K562 (cell line): Measurements from ENCODE around the gene PXDC1. TPM values are rescaled to one million over a fixed set of nuclear protein-coding genes. Genes with fewer than 3 reads are reported as not detected.

ENCODE experiments used
- CC2D1A ChIP-seq: fragments of 450-650 bp; IDR thresholded peaks from 2 replicates; pipeline ENCODE4 v1.6.1; 2017; ENCODE audit warnings: mild to moderate bottlenecking
- ETV1 ChIP-seq: fragments of 450-650 bp; conservative IDR thresholded peaks from 2 replicates; pipeline ENCODE4 v1.6.1; 2016; ENCODE audit warnings: missing genetic modification characterization, control low read depth, low read depth, missing compliant biosample characterization
- FOXK2 ChIP-seq, 2 experiments: fragments of 450-650 bp; IDR thresholded peaks in 1 of 2; conservative IDR thresholded peaks in 1 of 2; 2 replicates each; pipeline ENCODE4 v1.6.1; 2016; ENCODE audit warnings: low read depth in 2 of 2, mild to moderate bottlenecking in 1 of 2
- GABPB1 ChIP-seq: sonication (generic); formaldehyde crosslinking; IDR thresholded peaks from 2 replicates; pipeline ENCODE4 v1.8.0; 2022; ENCODE audit warnings: mild to moderate bottlenecking, missing genetic modification reagents
- KDM2B ChIP-seq: fragments of 250-450 bp; sonication (Bioruptor Pico); IDR thresholded peaks from 2 replicates; pipeline ENCODE4 v1.8.0; 2021; ENCODE audit warnings: mild to moderate bottlenecking, moderate library complexity
- MYC ChIP-seq, 2 experiments: fragments of 250-450 bp in 1 of 2; sonication (Bioruptor Pico) in 1 of 2; IDR thresholded peaks; 2 replicates each; pipeline versions ENCODE4 v1.5.1 to v1.6.1; 2012 to 2021; ENCODE audit warnings: low read depth in 2 of 2, borderline replicate concordance in 1 of 2, improper control_type of control experiment in 1 of 2, low read length in 1 of 2, mild to moderate bottlenecking in 1 of 2, moderate library complexity in 1 of 2
- NR2C2 ChIP-seq, 2 experiments: fragments of 200-800 bp in 1 of 2; sonication (Bioruptor generic) in 1 of 2; sonication (generic) in 1 of 2; formaldehyde crosslinking in 1 of 2; IDR thresholded peaks; 2 replicates each; pipeline versions ENCODE4 v1.6.1 to v1.8.0; 2016 to 2022; ENCODE audit warnings: mild to moderate bottlenecking in 1 of 2, missing compliant biosample characterization in 1 of 2, missing genetic modification characterization in 1 of 2, missing genetic modification reagents in 1 of 2
- RNF2 ChIP-seq: sonication (generic); IDR thresholded peaks from 2 replicates; pipeline ENCODE4 v1.6.1; 2016
- SMC3 ChIP-seq: conservative IDR thresholded peaks from 2 replicates; pipeline ENCODE4 v1.6.1; 2011; ENCODE audit warnings: low read depth, low read length, improper control_type of control experiment; ENCODE audit not compliant: insufficient read depth
- SRSF7 ChIP-seq: fragments of 200-400 bp; formaldehyde crosslinking; optimal IDR thresholded peaks from 2 replicates; pipeline ENCODE3; 2017; ENCODE audit warnings: mild to moderate bottlenecking, low read depth, low read length
- TEAD1 ChIP-seq, 2 experiments: fragments of 450-650 bp in 1 of 2; sonication (generic) in 1 of 2; formaldehyde crosslinking; IDR thresholded peaks; 2 replicates each; pipeline versions ENCODE4 v1.4.0 to v1.8.0; 2020 to 2022; ENCODE audit warnings: mild to moderate bottlenecking in 2 of 2, missing genetic modification reagents in 1 of 2
- TGIF2 ChIP-seq: sonication (generic); formaldehyde crosslinking; IDR thresholded peaks from 2 replicates; pipeline ENCODE4 v1.8.1; 2022; ENCODE audit warnings: mild to moderate bottlenecking, missing genetic modification reagents, moderate library complexity
- YY1 ChIP-seq, 3 experiments: IDR thresholded peaks; 2 replicates each; pipeline ENCODE4 v1.6.1; 2011; ENCODE audit warnings: low read length in 2 of 3, mild to moderate bottlenecking in 2 of 3, moderate library complexity in 2 of 3, borderline replicate concordance in 1 of 3, control low read depth in 1 of 3, low read depth in 1 of 3; ENCODE audit not compliant: insufficient read depth in 3 of 3, insufficient replicate concordance in 2 of 3, control insufficient read depth in 1 of 3, insufficient read length in 1 of 3; ENCODE audit errors: extremely low read depth in 1 of 3
- polyA plus RNA-seq, 8 experiments: library from polyadenylated mRNA; depleted of rRNA in 4 of 8; stranded (reverse) in 5 of 8; unstranded in 3 of 8; fragments of >200 nt; fragmentation: Nextera tagmentation in 2 of 8; fragmentation: Illumina TruSeq in 1 of 8; extraction: Ambion mirVana in 2 of 8; extraction: Trizol in 1 of 8; gene quantifications; 2 replicates each; pipeline versions ENCODE4 v1.2.1 to v1.2.3, GENCODE V29; 2011 to 2014; ENCODE audit warnings: inconsistent platforms in 1 of 8, missing spikeins in 1 of 8
- total RNA-seq, 7 experiments: library from RNA; depleted of rRNA in 6 of 7; stranded (reverse); fragments of >200 nt in 6 of 7; fragmentation: Illumina TruSeq in 2 of 7; extraction: Trizol in 2 of 7; gene quantifications; 2 replicates each; pipeline versions ENCODE4 v1.2.1 to v1.2.3, GENCODE V29; 2011 to 2021; ENCODE audit warnings: low replicate concordance in 1 of 7
- TF ChIP-seq, protein P1 (sequence below), 2 experiments: fragments of 450-650 bp; formaldehyde crosslinking in 1 of 2; IDR thresholded peaks; 2 replicates each; pipeline versions ENCODE4 v1.4.0 to v1.6.1; 2014 to 2020; ENCODE audit warnings: mild to moderate bottlenecking in 2 of 2, borderline replicate concordance in 1 of 2, low read depth in 1 of 2
- TF ChIP-seq, protein P2 (sequence below): sonication (generic); formaldehyde crosslinking; IDR thresholded peaks from 2 replicates; pipeline ENCODE4 v1.8.0; 2022; ENCODE audit warnings: missing genetic modification reagents, mild to moderate bottlenecking, moderate library complexity, borderline replicate concordance

Gene PXDC1
- total and polyA plus RNA-seq, 9 of the 15 experiments (the other 6 are each of a cell fraction or from before 2014, with no cell fraction given), result 0.09 to 0.33 (median 0.16) TPM; not detected in 5

DNA sequence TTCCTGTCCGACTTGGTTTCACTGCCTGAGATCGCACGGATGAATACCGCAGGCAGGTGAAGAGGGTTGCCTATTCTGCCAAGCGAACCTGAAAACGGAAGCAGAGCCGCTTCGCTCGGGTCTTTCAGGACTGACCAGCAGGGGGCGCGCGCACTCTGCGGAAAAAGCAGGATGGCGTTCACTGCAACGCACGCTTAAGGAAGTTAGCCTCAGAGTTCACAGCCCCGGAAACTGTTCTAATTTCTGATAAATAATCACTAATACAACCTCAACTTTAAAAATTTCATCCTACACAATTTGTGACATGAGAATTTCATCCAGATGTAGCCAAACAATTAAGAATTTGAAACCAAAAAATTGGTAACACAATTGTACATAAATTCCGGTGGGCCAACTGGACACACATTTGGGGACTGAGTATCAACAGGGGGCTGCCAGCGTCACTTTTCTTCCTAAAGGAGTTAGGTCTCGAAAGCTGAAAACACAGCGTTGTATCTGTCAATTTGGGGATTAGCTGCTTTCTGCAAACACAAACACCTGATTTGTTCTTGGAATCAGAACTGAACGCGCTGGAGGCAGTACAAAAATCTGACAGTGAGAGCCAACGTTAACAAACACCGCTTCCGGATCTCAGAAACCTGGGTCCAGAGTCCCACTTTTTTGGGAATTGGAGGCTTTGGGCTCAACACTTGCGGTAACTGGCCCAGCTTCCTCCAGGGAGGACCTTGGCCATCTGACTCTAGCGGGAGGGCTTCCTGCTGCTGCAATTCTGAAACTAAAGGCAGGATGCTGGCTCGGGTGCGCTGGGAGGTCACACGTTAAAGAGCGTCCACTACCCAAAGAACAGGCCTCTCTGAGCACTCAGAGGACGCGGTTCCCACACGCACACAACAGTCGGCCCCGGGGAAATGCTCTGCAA is 8.8 kb downstream of the PXDC1 start (continued):
- TF ChIP-seq, protein P1, sequence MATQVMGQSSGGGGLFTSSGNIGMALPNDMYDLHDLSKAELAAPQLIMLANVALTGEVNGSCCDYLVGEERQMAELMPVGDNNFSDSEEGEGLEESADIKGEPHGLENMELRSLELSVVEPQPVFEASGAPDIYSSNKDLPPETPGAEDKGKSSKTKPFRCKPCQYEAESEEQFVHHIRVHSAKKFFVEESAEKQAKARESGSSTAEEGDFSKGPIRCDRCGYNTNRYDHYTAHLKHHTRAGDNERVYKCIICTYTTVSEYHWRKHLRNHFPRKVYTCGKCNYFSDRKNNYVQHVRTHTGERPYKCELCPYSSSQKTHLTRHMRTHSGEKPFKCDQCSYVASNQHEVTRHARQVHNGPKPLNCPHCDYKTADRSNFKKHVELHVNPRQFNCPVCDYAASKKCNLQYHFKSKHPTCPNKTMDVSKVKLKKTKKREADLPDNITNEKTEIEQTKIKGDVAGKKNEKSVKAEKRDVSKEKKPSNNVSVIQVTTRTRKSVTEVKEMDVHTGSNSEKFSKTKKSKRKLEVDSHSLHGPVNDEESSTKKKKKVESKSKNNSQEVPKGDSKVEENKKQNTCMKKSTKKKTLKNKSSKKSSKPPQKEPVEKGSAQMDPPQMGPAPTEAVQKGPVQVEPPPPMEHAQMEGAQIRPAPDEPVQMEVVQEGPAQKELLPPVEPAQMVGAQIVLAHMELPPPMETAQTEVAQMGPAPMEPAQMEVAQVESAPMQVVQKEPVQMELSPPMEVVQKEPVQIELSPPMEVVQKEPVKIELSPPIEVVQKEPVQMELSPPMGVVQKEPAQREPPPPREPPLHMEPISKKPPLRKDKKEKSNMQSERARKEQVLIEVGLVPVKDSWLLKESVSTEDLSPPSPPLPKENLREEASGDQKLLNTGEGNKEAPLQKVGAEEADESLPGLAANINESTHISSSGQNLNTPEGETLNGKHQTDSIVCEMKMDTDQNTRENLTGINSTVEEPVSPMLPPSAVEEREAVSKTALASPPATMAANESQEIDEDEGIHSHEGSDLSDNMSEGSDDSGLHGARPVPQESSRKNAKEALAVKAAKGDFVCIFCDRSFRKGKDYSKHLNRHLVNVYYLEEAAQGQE (IDR thresholded peaks at IDR 0.05; ENCODE audit: borderline replicate concordance), result peak; percentile 86
- TF ChIP-seq, protein P1 (CRISPR knock-in tag; IDR thresholded peaks at IDR 0.05; ENCODE audit: low read depth), result no peak
- TF ChIP-seq CC2D1A, result peak; percentile 71
- TF ChIP-seq MYC (IDR thresholded peaks at IDR 0.05; ENCODE audit: low read depth, low read length), result peak; percentile 62; the same call in 1 of the 2 replicates
- TF ChIP-seq MYC (CRISPR knock-in tag; IDR thresholded peaks at IDR 0.05; ENCODE audit: borderline replicate concordance, low read depth), result no peak
- TF ChIP-seq TGIF2 (CRISPR knock-in tag), result no peak
- no peak for TF ChIP-seq FOXK2 (conservative IDR thresholded peaks at IDR 0.05 in 1 of 2, IDR thresholded peaks at IDR 0.05 in 1 of 2; ENCODE audit: low read depth in 2 of 2)
- TF ChIP-seq YY1 (IDR thresholded peaks at IDR 0.05; ENCODE audit: borderline replicate concordance in 1 of 3, control insufficient read depth in 1 of 3, extremely low read depth in 1 of 3, insufficient read depth in 3 of 3, insufficient read length in 1 of 3, insufficient replicate concordance in 2 of 3, low read depth in 1 of 3, low read length in 2 of 3), result peak in 2 of 3 experiments; percentile 27 to 55
- 0 out of 2 replicates have a peak, but pooled peaks have one; percentile 19 for TF ChIP-seq RNF2
- TF ChIP-seq NR2C2 (CRISPR knock-in tag; IDR thresholded peaks at IDR 0.05), result no peak
- peak; percentile 95 for TF ChIP-seq NR2C2 (tag; IDR thresholded peaks at IDR 0.05)
- TF ChIP-seq ETV1 (tag), result peak; percentile 62
- 0 out of 2 replicates have a peak, but pooled peaks have one; percentile 36 for TF ChIP-seq KDM2B (CRISPR knock-in tag)
- TF ChIP-seq SMC3, result peak; percentile 92
- TF ChIP-seq, protein P2, sequence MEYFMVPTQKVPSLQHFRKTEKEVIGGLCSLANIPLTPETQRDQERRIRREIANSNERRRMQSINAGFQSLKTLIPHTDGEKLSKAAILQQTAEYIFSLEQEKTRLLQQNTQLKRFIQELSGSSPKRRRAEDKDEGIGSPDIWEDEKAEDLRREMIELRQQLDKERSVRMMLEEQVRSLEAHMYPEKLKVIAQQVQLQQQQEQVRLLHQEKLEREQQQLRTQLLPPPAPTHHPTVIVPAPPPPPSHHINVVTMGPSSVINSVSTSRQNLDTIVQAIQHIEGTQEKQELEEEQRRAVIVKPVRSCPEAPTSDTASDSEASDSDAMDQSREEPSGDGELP (CRISPR knock-in tag), result peak; percentile 61
- TF ChIP-seq GABPB1 (CRISPR knock-in tag), result 0 out of 2 replicates have a peak, but pooled peaks have one; percentile 75
- peak in 1 of 2 experiments; percentile 80; a peak in 2 of 4 replicates for TF ChIP-seq TEAD1 (CRISPR knock-in tag; IDR thresholded peaks at IDR 0.05)
- no peak for TF ChIP-seq SRSF7
